Stimulated activated memory B cell treated with anti-CD40 and anti-IgM and Interleukin-4, amounts not matched to agents 10 μg/mL and 1 μg/mL and 100 μg/mL, for 72 hours (primary cell): ENCODE measurements around the gene SNX32.
"Not testable (repeated sequence)": the region's sequence is repeated elsewhere in the genome, so short reads cannot be mapped to it uniquely, and the experiment has no call there.

Experiments
- ATAC-seq: fragments of 150-1000 bp; cut with Tn5 transposase; 2 replicates; pipeline ENCODE4 v1.10.0; 2021
- H3K27ac Mint-ChIP-seq: one replicate; pipeline ENCODE4 v1.8.0; 2022; ENCODE audit warnings: mild to moderate bottlenecking, mixed read lengths
- H3K27me3 Mint-ChIP-seq: one replicate; pipeline ENCODE4 v1.8.0; 2022; ENCODE audit warnings: mixed read lengths
- H3K36me3 Mint-ChIP-seq: one replicate; pipeline ENCODE4 v1.8.0; 2022; ENCODE audit warnings: mixed read lengths
- H3K4me1 Mint-ChIP-seq: one replicate; pipeline ENCODE4 v1.8.0; 2022; ENCODE audit warnings: mixed read lengths
- H3K4me3 Mint-ChIP-seq: one replicate; pipeline ENCODE4 v1.8.0; 2022; ENCODE audit warnings: mild to moderate bottlenecking, moderate library complexity, mixed read lengths
- H3K9me3 Mint-ChIP-seq: one replicate; pipeline ENCODE4 v1.8.0; 2022; ENCODE audit warnings: mixed read lengths

The SNX32 gene

GRCh38 chr11:65886826-65887722 is 53.3 kb downstream of the SNX32 start:
- peak overlapping the region; percentile 83 for H3K4me3 Mint-ChIP-seq
- H3K27ac Mint-ChIP-seq: peak overlapping the region; percentile 92
- H3K36me3 Mint-ChIP-seq: peaks cover 29% of the 10 kb centered on the region
- no peak for ATAC-seq
- H3K9me3 Mint-ChIP-seq: no peaks in the 10 kb centered on the region
- peaks cover 65% of the 10 kb centered on the region for H3K4me1 Mint-ChIP-seq
- no peaks in the 10 kb centered on the region for H3K27me3 Mint-ChIP-seq

GRCh38 chr11:65887723-65888162 is 54.0 kb downstream of the SNX32 start:
- no peaks in the 10 kb centered on the region for H3K9me3 Mint-ChIP-seq
- no peak for ATAC-seq
- peak overlapping the region; percentile 92 for H3K27ac Mint-ChIP-seq
- peaks cover 71% of the 10 kb centered on the region for H3K4me1 Mint-ChIP-seq
- peak overlapping the region; percentile 83 for H3K4me3 Mint-ChIP-seq
- peaks cover 23% of the 10 kb centered on the region for H3K36me3 Mint-ChIP-seq
- H3K27me3 Mint-ChIP-seq: no peaks in the 10 kb centered on the region

- Mint-ChIP-seq H3K9me3 (no peaks in the 10 kb centered on the region), H3K27ac (peak within 1 kb of the TSS; percentile 92), H3K27me3 (no peaks in the 10 kb centered on the region), H3K4me3 (peak within 1 kb of the TSS; percentile 83), H3K4me1 (peaks cover 77% of the 10 kb centered on the region), H3K36me3 (peaks cover 22% of the 10 kb centered on the region)
- ATAC-seq: peak; percentile 80
Measured at GRCh38 chr11:65888163-65888814, 54.5 kb downstream of the SNX32 start, which contains the start of gene FIBP. FIBP (minus strand) TSS chr11:65888471; CDS start chr11:65888418, 53 bp downstream.

- no peaks in the 10 kb centered on the region for H3K27me3 Mint-ChIP-seq
- H3K36me3 Mint-ChIP-seq: peaks cover 7% of the 10 kb centered on the region
- H3K9me3 Mint-ChIP-seq: no peaks in the 10 kb centered on the region
- ATAC-seq: peak; percentile 86
- H3K4me3 Mint-ChIP-seq: peak within 1 kb of the TSS; percentile 83
- H3K4me1 Mint-ChIP-seq: peaks cover 81% of the 10 kb centered on the region
- peak within 1 kb of the TSS; percentile 92 for H3K27ac Mint-ChIP-seq
Measured at GRCh38 chr11:65890324-65891218, 56.8 kb downstream of the SNX32 start, which contains the start of gene CCDC85B. CCDC85B (plus strand) TSS chr11:65890673; CDS start chr11:65890784, 111 bp downstream.

- ATAC-seq: no peak
- Mint-ChIP-seq H3K4me3 (peak overlapping the region; percentile 83), H3K4me1 (peaks cover 86% of the 10 kb centered on the region), H3K36me3 (peaks cover 4% of the 10 kb centered on the region), H3K27ac (peak overlapping the region; percentile 92), H3K9me3 (no peaks in the 10 kb centered on the region), H3K27me3 (no peaks in the 10 kb centered on the region)
Measured at GRCh38 chr11:65891219-65892136, 57.7 kb downstream of the SNX32 start.

- H3K36me3 Mint-ChIP-seq, ATAC-seq, H3K27me3 Mint-ChIP-seq, H3K9me3 Mint-ChIP-seq: not testable (repeated sequence)
- Mint-ChIP-seq H3K27ac (peak overlapping the region; percentile 92), H3K4me1 (peaks cover 83% of the 10 kb centered on the region), H3K4me3 (peak overlapping the region; percentile 83)
Measured at GRCh38 chr11:65892137-65892540, 58.4 kb downstream of the SNX32 start.

GRCh38 chr11:65892661-65893317 is 59.0 kb downstream of the SNX32 start:
- Mint-ChIP-seq H3K4me1 (peaks cover 77% of the 10 kb centered on the region), H3K36me3 (no peaks in the 10 kb centered on the region), H3K27ac (peak overlapping the region; percentile 92), H3K4me3 (peak overlapping the region; percentile 83), H3K9me3 (no peaks in the 10 kb centered on the region), H3K27me3 (no peaks in the 10 kb centered on the region)
- no peak for ATAC-seq

GRCh38 chr11:65894034-65894591 is 60.4 kb downstream of the SNX32 start:
- Mint-ChIP-seq H3K27me3 (no peaks in the 10 kb centered on the region), H3K36me3 (no peaks in the 10 kb centered on the region), H3K4me1 (peaks cover 64% of the 10 kb centered on the region), H3K4me3 (peak overlapping the region; percentile 83), H3K9me3 (no peaks in the 10 kb centered on the region), H3K27ac (peak overlapping the region; percentile 92)
- ATAC-seq: no peak

- no peaks in the 10 kb centered on the region for H3K27me3 Mint-ChIP-seq
- H3K36me3 Mint-ChIP-seq: no peaks in the 10 kb centered on the region
- H3K4me1 Mint-ChIP-seq: peaks cover 52% of the 10 kb centered on the region
- no peak overlapping the region for H3K4me3 Mint-ChIP-seq
- H3K9me3 Mint-ChIP-seq: no peaks in the 10 kb centered on the region
- no peak for ATAC-seq
- H3K27ac Mint-ChIP-seq: peak overlapping the region; percentile 92
Measured at GRCh38 chr11:65895482-65895981, 61.8 kb downstream of the SNX32 start.

- Mint-ChIP-seq H3K27me3 (no peaks in the 10 kb centered on the region), H3K36me3 (no peaks in the 10 kb centered on the region), H3K9me3 (no peaks in the 10 kb centered on the region), H3K27ac (peak overlapping the region; percentile 92), H3K4me3 (no peak overlapping the region), H3K4me1 (peaks cover 54% of the 10 kb centered on the region)
- no peak for ATAC-seq
Measured at GRCh38 chr11:65896034-65896999, 62.6 kb downstream of the SNX32 start.

GRCh38 chr11:65897020-65897471 is 63.3 kb downstream of the SNX32 start:
- H3K4me3 Mint-ChIP-seq: no peak overlapping the region
- no peaks in the 10 kb centered on the region for H3K36me3 Mint-ChIP-seq
- no peak overlapping the region for H3K27ac Mint-ChIP-seq
- H3K4me1 Mint-ChIP-seq: peaks cover 47% of the 10 kb centered on the region
- no peak for ATAC-seq
- no peaks in the 10 kb centered on the region for H3K9me3 Mint-ChIP-seq
- peaks cover 6% of the 10 kb centered on the region for H3K27me3 Mint-ChIP-seq

- H3K4me3 Mint-ChIP-seq: peak overlapping the region; percentile 79
- H3K9me3 Mint-ChIP-seq: no peaks in the 10 kb centered on the region
- H3K27ac Mint-ChIP-seq: peak overlapping the region; percentile 60
- no peaks in the 10 kb centered on the region for H3K36me3 Mint-ChIP-seq
- peaks cover 30% of the 10 kb centered on the region for H3K4me1 Mint-ChIP-seq
- no peak for ATAC-seq
- H3K27me3 Mint-ChIP-seq: peaks cover 24% of the 10 kb centered on the region
Measured at GRCh38 chr11:65898656-65899355, 65.0 kb downstream of the SNX32 start.
